Kidney (tissue), 14 donors: ENCODE data around the gene C18orf63. TPM values are rescaled to one million over a fixed set of nuclear protein-coding genes. Genes with fewer than 3 reads are reported as not detected.
"Not testable (repeated sequence)": the region's sequence is repeated elsewhere in the genome, so short reads cannot be mapped to it uniquely, and the experiment has no call there.

Source experiments
- DNase-seq, 5 donors: peaks; one replicate each; pipeline ENCODE4 v3.0.0-alpha.2; 2013 to 2020
- FAIRE-seq: peaks from 2 replicates; lab custom pipeline; 2012; peaks lifted over from hg19 to GRCh38; lab: Jason Lieb, UNC
- H3K27ac ChIP-seq, 2 donors: one replicate each; pipeline ENCODE4 v1.7.0; 2013; ENCODE audit warnings: low read depth in 2 of 2, low read length in 2 of 2, inconsistent platforms in 1 of 2
- H3K27me3 ChIP-seq: one replicate; pipeline ENCODE4 v1.7.1; 2013; ENCODE audit warnings: low read length, inconsistent platforms; ENCODE audit not compliant: control insufficient read depth, insufficient read depth
- H3K36me3 ChIP-seq, 3 donors: one replicate each; pipeline versions ENCODE4 v1.7.0 to v1.7.1; 2013; ENCODE audit warnings: low read length in 3 of 3, control low read depth in 1 of 3, inconsistent platforms in 1 of 3; ENCODE audit not compliant: insufficient read depth in 3 of 3, control insufficient read depth in 2 of 3
- H3K4me1 ChIP-seq, 3 donors: one replicate each; pipeline versions ENCODE4 v1.7.0 to v1.7.1; 2013; ENCODE audit warnings: low read length in 3 of 3, inconsistent platforms in 1 of 3, low read depth in 1 of 3; ENCODE audit not compliant: control insufficient read depth in 2 of 3, insufficient read depth in 2 of 3
- H3K4me3 ChIP-seq, 3 donors: one replicate each; pipeline versions ENCODE4 v1.7.0 to v1.8.1; 2013; ENCODE audit warnings: low read length in 3 of 3, control low read depth in 1 of 3, inconsistent platforms in 1 of 3
- H3K9ac ChIP-seq, 3 donors: one replicate each; pipeline versions ENCODE4 v1.7.0 to v1.7.1; 2013; ENCODE audit warnings: low read length in 3 of 3, control low read depth in 1 of 3, inconsistent platforms in 1 of 3
- H3K9me3 ChIP-seq, 3 donors: one replicate each; pipeline versions ENCODE4 v1.7.0 to v1.7.1; 2013; ENCODE audit warnings: low read length in 3 of 3, control low read depth in 1 of 3, inconsistent platforms in 1 of 3; ENCODE audit not compliant: control insufficient read depth in 2 of 3, insufficient read depth in 1 of 3
- CTCF ChIP-seq: IDR thresholded peaks from 3 replicates; pipeline ENCODE4 v1.5.1; 2012; ENCODE audit warnings: mild to moderate bottlenecking, moderate library complexity, borderline replicate concordance; ENCODE audit not compliant: insufficient read depth; ENCODE audit errors: extremely low read depth
- intact Hi-C: fragments of 100-400 bp; cut with DNase I; formaldehyde crosslinking; loops from one replicate; pipeline ENCODE4 v1.11.1; 2022
- polyA plus RNA-seq: library from polyadenylated mRNA; stranded (reverse); fragments of 350-450 nt; fragmentation: Illumina TruSeq; extraction: RNeasy Lipid Tissue Mini Kit (QIAGEN cat#74804); gene quantifications from one replicate; pipeline ENCODE4 v1.2.3, GENCODE V29; 2014; ENCODE audit warnings: low read depth, low replicate concordance; ENCODE audit not compliant: insufficient read depth
- total RNA-seq: library from RNA; stranded (reverse); fragmentation: NEBNext Ultra II Directional; extraction: Animal tissue kit (Norgen Biotek cat#: 25700); gene quantifications from one replicate; pipeline ENCODE4 v1.2.1, GENCODE V29; 2021
- donor health status: control.
- donor health status: control.
- donor health status: control.
- donor health status: control.
- donor health status: control.
- donor health status: DM: yes; HTN: yes; CAD: no.
- donor health status: Normal renal cell carcinoma (clear cell type).

C18orf63 gene
- total and polyA plus RNA-seq, 2 donors from 2014 or later = not detected

- H3K9ac ChIP-seq = peak overlapping the region; percentile 59 to 79 (median 62)
- H3K4me1 ChIP-seq = peaks cover 0 to 10% (median 9%) of the 10 kb centered on the region in 3 donors
- no peak for DNase-seq
- intact Hi-C loops = no loop called here
- FAIRE-seq = no peak
- H3K27ac ChIP-seq = peak overlapping the region; percentile 86 to 95
- peaks cover 0 to 7% (median 0%) of the 10 kb centered on the region in 3 donors for H3K36me3 ChIP-seq
- TF ChIP-seq CTCF = no peak
- H3K4me3 ChIP-seq = peak overlapping the region; percentile 49 to 96 (median 93)
- no peaks in the 10 kb centered on the region for H3K9me3 ChIP-seq
- H3K27me3 ChIP-seq = no peaks in the 10 kb centered on the region
These were observed 23.1 kb upstream of the C18orf63 start for GRCh38 chr18:74292541-74292858.

GRCh38 chr18:74292982-74293381 lies 22.7 kb upstream of the C18orf63 start:
- H3K4me1 ChIP-seq, H3K27me3 ChIP-seq, FAIRE-seq, H3K9ac ChIP-seq, DNase-seq, H3K9me3 ChIP-seq, intact Hi-C loops, H3K36me3 ChIP-seq: not testable (repeated sequence)
- Histone ChIP-seq H3K27ac (peak overlapping the region in 1 of 2 donors; percentile 86), H3K4me3 (peak overlapping the region in 2 of 3 donors; percentile 49 to 96)

- Histone ChIP-seq H3K9ac (no peak overlapping the region), H3K9me3 (no peaks in the 10 kb centered on the region), H3K36me3 (peaks cover 0 to 5% (median 0%) of the 10 kb centered on the region in 3 donors), H3K27me3 (no peaks in the 10 kb centered on the region), H3K4me1 (peaks cover 0 to 2% (median 0%) of the 10 kb centered on the region in 3 donors), H3K4me3 (no peak overlapping the region), H3K27ac (no peak overlapping the region)
- no peak for TF ChIP-seq CTCF
- DNase-seq (no peak), FAIRE-seq (no peak)
- intact Hi-C loops = no loop called here
These were observed 21.1 kb upstream of the C18orf63 start for GRCh38 chr18:74294526-74294925.

GRCh38 chr18:74299162-74299561 lies 16.5 kb upstream of the C18orf63 start:
- Histone ChIP-seq H3K36me3 (no peaks in the 10 kb centered on the region), H3K9me3 (no peaks in the 10 kb centered on the region), H3K4me3 (no peak overlapping the region), H3K9ac (no peak overlapping the region), H3K27me3 (no peaks in the 10 kb centered on the region), H3K4me1 (no peaks in the 10 kb centered on the region), H3K27ac (no peak overlapping the region)
- no peak for TF ChIP-seq CTCF
- FAIRE-seq = no peak
- DNase-seq = no peak
- intact Hi-C loops = no loop called here
